Vagina (tissue), 2 donors: ENCODE results near the gene GPM6B. TPM values are rescaled to one million over a fixed set of nuclear protein-coding genes. Genes with fewer than 3 reads are reported as not detected.

ENCODE experiments used
- DNase-seq, 2 donors: peaks; one replicate each; pipeline ENCODE4 v3.0.0-alpha.2; 2017; ENCODE audit errors: extremely low spot score in 2 of 2
- H3K27ac ChIP-seq: fragments of 200-600 bp; sonication (generic); one replicate; pipeline ENCODE4 v1.5.1; 2019
- H3K27me3 ChIP-seq: fragments of 200-600 bp; sonication (generic); one replicate; pipeline ENCODE4 v1.5.1; 2019
- H3K36me3 ChIP-seq, 2 donors: fragments of 200-600 bp; sonication (generic); one replicate each; pipeline ENCODE4 v1.5.1; 2017 to 2019
- H3K4me1 ChIP-seq: fragments of 200-600 bp; sonication (generic); one replicate; pipeline ENCODE4 v1.5.1; 2019
- H3K4me3 ChIP-seq, 2 donors: fragments of 200-600 bp; sonication (generic); 1 replicate in 1 of 2; 2 replicates in 1 of 2; pipeline ENCODE4 v1.5.1; 2016 to 2019
- H3K9me3 ChIP-seq: fragments of 200-600 bp; sonication (generic); one replicate; pipeline ENCODE4 v1.5.1; 2019
- POLR2A ChIP-seq, 2 donors: fragments of 450-650 bp; IDR thresholded peaks; one replicate each; pipeline ENCODE4 v1.6.1; 2017; ENCODE audit warnings: antibody characterized with exemption in 2 of 2, mild to moderate bottlenecking in 2 of 2, moderate library complexity in 2 of 2
- POLR2AphosphoS5 ChIP-seq, 2 donors: sonication (generic); formaldehyde crosslinking; IDR thresholded peaks; one replicate each; pipeline ENCODE4 v1.9.0; 2017; ENCODE audit warnings: antibody characterized with exemption in 2 of 2, mild to moderate bottlenecking in 2 of 2, low read depth in 1 of 2; ENCODE audit not compliant: insufficient read depth in 1 of 2
- intact Hi-C: fragments of 100-400 bp; cut with DNase I; formaldehyde crosslinking; loops from one replicate; pipeline ENCODE4 v1.15.1; 2023
- total RNA-seq: library from RNA; depleted of rRNA; stranded (reverse); fragments of >200 nt; gene quantifications from one replicate; pipeline ENCODE4 v1.2.3, GENCODE V29; 2016
- TF ChIP-seq, protein P1 (sequence below), 3 experiments: fragments of 450-650 bp in 2 of 3; fragments of 200-600 bp in 1 of 3; sonication (generic) in 1 of 3; IDR thresholded peaks; one replicate each; pipeline ENCODE4 v1.5.1; 2017 to 2019; ENCODE audit warnings: antibody characterized with exemption in 3 of 3, mild to moderate bottlenecking in 2 of 3, moderate library complexity in 2 of 3

Gene GPM6B
- total RNA-seq, 1 donor from 2014 or later, result 15.7 TPM

DNA sequence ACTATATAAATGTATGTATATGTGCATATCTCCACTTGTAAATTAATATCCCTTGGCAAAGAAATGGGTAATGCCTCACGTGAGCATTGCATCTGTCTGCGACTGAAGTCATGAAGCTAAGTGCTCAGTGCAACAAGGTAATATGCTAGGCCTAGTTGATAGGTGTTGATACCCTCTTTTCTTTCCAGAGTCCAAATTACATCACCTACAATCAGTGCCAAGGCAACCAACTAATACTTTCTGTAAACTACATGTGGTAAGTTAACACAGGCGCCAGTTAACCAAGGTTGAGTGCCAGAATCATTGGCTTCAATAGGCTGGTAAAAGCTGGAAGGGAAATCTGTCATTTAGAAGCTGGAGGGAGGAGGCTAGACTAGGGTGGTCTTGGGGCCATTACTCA is 41.1 kb downstream of the GPM6B start:
- Histone ChIP-seq H3K4me3 (no peak overlapping the region), H3K27me3 (no peaks in the 10 kb centered on the region), H3K36me3 (no peaks in the 10 kb centered on the region), H3K9me3 (no peaks in the 10 kb centered on the region), H3K4me1 (no peaks in the 10 kb centered on the region), H3K27ac (no peak overlapping the region)
- no peak for DNase-seq
- intact Hi-C loops, result no loop called here
- TF ChIP-seq POLR2A (IDR thresholded peaks at IDR 0.05), result no peak
- TF ChIP-seq, protein P1, sequence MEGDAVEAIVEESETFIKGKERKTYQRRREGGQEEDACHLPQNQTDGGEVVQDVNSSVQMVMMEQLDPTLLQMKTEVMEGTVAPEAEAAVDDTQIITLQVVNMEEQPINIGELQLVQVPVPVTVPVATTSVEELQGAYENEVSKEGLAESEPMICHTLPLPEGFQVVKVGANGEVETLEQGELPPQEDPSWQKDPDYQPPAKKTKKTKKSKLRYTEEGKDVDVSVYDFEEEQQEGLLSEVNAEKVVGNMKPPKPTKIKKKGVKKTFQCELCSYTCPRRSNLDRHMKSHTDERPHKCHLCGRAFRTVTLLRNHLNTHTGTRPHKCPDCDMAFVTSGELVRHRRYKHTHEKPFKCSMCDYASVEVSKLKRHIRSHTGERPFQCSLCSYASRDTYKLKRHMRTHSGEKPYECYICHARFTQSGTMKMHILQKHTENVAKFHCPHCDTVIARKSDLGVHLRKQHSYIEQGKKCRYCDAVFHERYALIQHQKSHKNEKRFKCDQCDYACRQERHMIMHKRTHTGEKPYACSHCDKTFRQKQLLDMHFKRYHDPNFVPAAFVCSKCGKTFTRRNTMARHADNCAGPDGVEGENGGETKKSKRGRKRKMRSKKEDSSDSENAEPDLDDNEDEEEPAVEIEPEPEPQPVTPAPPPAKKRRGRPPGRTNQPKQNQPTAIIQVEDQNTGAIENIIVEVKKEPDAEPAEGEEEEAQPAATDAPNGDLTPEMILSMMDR (IDR thresholded peaks at IDR 0.05), result no peak
- TF ChIP-seq POLR2AphosphoS5 (IDR thresholded peaks at IDR 0.05; ENCODE audit: insufficient read depth in 1 of 2, low read depth in 1 of 2), result no peak

DNA sequence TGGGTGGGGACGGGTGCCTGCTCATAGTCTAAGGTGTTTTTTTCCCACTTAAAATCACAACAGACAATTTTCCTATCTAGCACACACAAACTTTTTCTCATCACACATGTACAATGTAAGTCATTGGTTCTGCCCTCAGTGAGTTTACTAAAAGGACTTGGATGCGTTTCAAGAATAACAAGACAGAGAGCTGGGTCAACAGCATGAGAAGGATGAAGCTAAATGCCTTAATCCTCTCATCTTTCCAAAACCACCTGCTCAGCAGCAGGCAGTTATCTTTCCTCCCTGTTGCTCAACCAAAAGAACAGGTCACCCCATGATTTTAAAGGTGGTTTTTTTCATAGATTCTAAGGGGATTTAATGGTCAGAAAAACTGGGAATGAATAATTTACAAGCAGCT is 42.2 kb downstream of the GPM6B start:
- Histone ChIP-seq H3K9me3 (no peaks in the 10 kb centered on the region), H3K4me1 (no peaks in the 10 kb centered on the region), H3K36me3 (peaks cover 0 to 6% of the 10 kb centered on the region in 2 donors), H3K4me3 (no peak overlapping the region), H3K27ac (no peak overlapping the region), H3K27me3 (no peaks in the 10 kb centered on the region)
- TF ChIP-seq POLR2A (IDR thresholded peaks at IDR 0.05) (no peak), POLR2AphosphoS5 (IDR thresholded peaks at IDR 0.05; ENCODE audit: insufficient read depth in 1 of 2, low read depth in 1 of 2) (no peak)
- TF ChIP-seq, protein P1 (IDR thresholded peaks at IDR 0.05), result no peak
- DNase-seq, result no peak
- intact Hi-C loops, result no loop called here

DNA sequence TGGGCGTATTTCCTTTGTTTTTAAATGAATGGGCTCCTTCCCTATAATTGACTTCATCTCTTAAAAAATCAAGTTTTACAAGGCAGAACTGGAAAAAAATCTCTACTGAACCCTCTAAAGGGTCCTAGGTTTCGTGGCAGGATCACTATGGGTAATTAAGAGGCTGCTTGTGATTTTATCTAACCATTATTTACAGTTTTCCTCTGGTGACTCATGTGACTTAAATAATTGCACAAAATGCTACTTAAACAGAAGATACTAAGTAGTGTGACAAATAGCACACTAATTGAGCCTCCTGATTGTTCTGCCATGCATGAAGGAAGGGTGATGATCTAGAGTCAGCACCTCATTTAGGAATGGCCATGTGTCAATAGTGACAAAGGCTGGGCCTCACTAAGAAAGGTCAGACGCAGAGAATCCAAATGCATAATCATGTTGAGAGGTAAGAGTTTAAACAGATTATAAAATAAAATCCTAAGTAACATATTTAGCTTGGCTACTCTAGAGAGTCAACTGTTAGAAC is 46.8 kb downstream of the GPM6B start:
- Histone ChIP-seq H3K36me3 (peaks cover 0 to 21% of the 10 kb centered on the region in 2 donors), H3K9me3 (no peaks in the 10 kb centered on the region), H3K4me1 (no peaks in the 10 kb centered on the region), H3K27ac (no peak overlapping the region), H3K4me3 (no peak overlapping the region), H3K27me3 (no peaks in the 10 kb centered on the region)
- intact Hi-C loops, result no loop called here
- no peak for DNase-seq
- TF ChIP-seq POLR2A (IDR thresholded peaks at IDR 0.05) (no peak), POLR2AphosphoS5 (IDR thresholded peaks at IDR 0.05; ENCODE audit: insufficient read depth in 1 of 2, low read depth in 1 of 2) (no peak)
- TF ChIP-seq, protein P1 (IDR thresholded peaks at IDR 0.05), result no peak

DNA sequence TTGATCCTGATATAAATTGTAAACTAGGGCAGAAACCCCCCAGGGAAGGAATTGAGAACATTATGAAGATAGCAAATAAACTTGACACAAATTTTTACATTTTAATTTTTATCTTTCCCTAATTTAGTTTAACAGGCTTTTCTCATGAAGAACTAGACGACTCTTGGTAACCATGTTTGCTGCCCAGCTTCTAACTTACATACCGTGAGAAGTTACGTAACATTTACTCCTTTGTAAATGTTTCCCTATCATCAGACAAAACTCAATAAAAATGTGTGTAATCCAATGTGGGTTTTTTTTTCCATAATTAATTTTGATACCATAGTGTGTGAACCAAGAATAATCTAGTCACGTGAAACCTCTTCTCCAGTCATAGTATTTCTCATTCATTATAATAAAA is 48.0 kb downstream of the GPM6B start:
- intact Hi-C loops, result no loop called here
- TF ChIP-seq, protein P1 (IDR thresholded peaks at IDR 0.05), result no peak
- TF ChIP-seq POLR2A (IDR thresholded peaks at IDR 0.05) (no peak), POLR2AphosphoS5 (IDR thresholded peaks at IDR 0.05; ENCODE audit: insufficient read depth in 1 of 2, low read depth in 1 of 2) (no peak)
- DNase-seq, result no peak
- peaks cover 2% of the 10 kb centered on the region for H3K4me1 ChIP-seq
- no peaks in the 10 kb centered on the region for H3K27me3 ChIP-seq
- no peak overlapping the region for H3K4me3 ChIP-seq
- H3K9me3 ChIP-seq, result no peaks in the 10 kb centered on the region
- no peak overlapping the region for H3K27ac ChIP-seq
- peaks cover 0 to 21% of the 10 kb centered on the region in 2 donors for H3K36me3 ChIP-seq

DNA sequence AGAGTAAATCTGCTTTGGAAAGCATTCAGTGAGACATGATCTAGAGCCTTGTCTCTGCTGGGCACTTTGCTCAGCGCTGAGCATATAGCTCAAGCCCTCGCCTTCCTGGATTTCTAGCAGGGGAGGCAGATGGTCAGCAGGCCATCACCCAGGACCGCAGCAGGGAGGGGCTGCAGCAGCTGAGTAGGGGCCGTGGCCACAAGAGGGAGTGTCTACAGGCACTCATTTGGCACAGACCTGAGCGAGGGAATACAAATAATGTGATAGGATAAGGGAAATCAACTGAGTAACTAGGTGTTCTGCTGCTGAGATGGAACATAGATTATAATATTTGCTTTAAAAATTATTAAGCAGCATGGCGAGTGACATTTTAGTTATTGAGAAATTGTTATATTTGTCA is 52.1 kb downstream of the GPM6B start:
- DNase-seq, result no peak
- no peaks in the 10 kb centered on the region for H3K27me3 ChIP-seq
- H3K4me3 ChIP-seq, result no peak overlapping the region
- no peak for TF ChIP-seq POLR2AphosphoS5 (IDR thresholded peaks at IDR 0.05; ENCODE audit: insufficient read depth in 1 of 2, low read depth in 1 of 2)
- no peak for TF ChIP-seq POLR2A (IDR thresholded peaks at IDR 0.05)
- TF ChIP-seq, protein P1 (IDR thresholded peaks at IDR 0.05), result no peak
- peak overlapping the region; percentile 22 for H3K27ac ChIP-seq
- peaks cover 0 to 41% of the 10 kb centered on the region in 2 donors for H3K36me3 ChIP-seq
- intact Hi-C loops, result no loop called here
- no peaks in the 10 kb centered on the region for H3K9me3 ChIP-seq
- peaks cover 7% of the 10 kb centered on the region for H3K4me1 ChIP-seq
